AG04450 (cell line): ENCODE measurements around the gene MAPK8IP3. TPM values are rescaled to one million over a fixed set of nuclear protein-coding genes. Genes with fewer than 3 reads are reported as not detected.

Experiments used
- CTCF ChIA-PET: fragments of 300-600, 350-600 bp; formaldehyde crosslinking; extraction: SDS; loops from one replicate; lab custom pipeline; 2022; ENCODE audit warnings: antibody characterized with exemption, inconsistent platforms; lab: Charles Lee
- POLR2A ChIA-PET: fragments of 350-600 bp; formaldehyde crosslinking; extraction: SDS; loops from one replicate; lab custom pipeline; 2021; ENCODE audit warnings: antibody characterized with exemption, inconsistent platforms; lab: Yijun Ruan, JAX
- DNase-seq: peaks from one replicate; pipeline ENCODE4 v3.0.0-alpha.2; 2011; ENCODE audit warnings: low read depth, low spot score
- H3K27ac ChIP-seq: one replicate; pipeline ENCODE4 v1.5.1; 2012; ENCODE audit warnings: low read depth, low read length, control low read depth
- H3K27me3 ChIP-seq: one replicate; pipeline ENCODE4 v1.6.0; 2012; ENCODE audit warnings: low read length; ENCODE audit not compliant: control insufficient read depth, insufficient read depth
- H3K4me3 ChIP-seq: 2 replicates; pipeline ENCODE4 v1.5.1; 2011; ENCODE audit warnings: mild to moderate bottlenecking, low read depth, low read length, control low read depth
- H3K9me3 ChIP-seq: 2 replicates; pipeline ENCODE4 v1.5.1; 2012; ENCODE audit warnings: low read length; ENCODE audit not compliant: control insufficient read depth, insufficient read depth
- CTCF ChIP-seq: IDR thresholded peaks from 2 replicates; pipeline ENCODE4 v1.5.1; 2011; ENCODE audit warnings: low read depth, low read length, control low read depth, inconsistent platforms
- polyA plus RNA-seq: library from polyadenylated mRNA; depleted of rRNA; stranded (reverse); fragments of >200 nt; gene quantifications from 2 replicates; pipeline ENCODE4 v1.2.3, GENCODE V29; 2011

Gene MAPK8IP3
- polyA plus RNA-seq, 1 experiment = 11.8 TPM

GRCh38 chr16:1776672-1776955 lies 70.6 kb downstream of the MAPK8IP3 start:
- ChIA-PET CTCF (interaction anchor here (0.7 kb wide), 1 partner anchor 47 kb away, joined by 4 read pairs; no protein-coding TSS in a partner anchor), POLR2A (no interaction called here)
- Histone ChIP-seq H3K27ac (no peak overlapping the region), H3K4me3 (no peak overlapping the region), H3K27me3 (no peaks in the 10 kb centered on the region), H3K9me3 (no peaks in the 10 kb centered on the region; the same call in 1 of the 2 replicates)
- TF ChIP-seq CTCF = no peak
- DNase-seq = no peak

- Histone ChIP-seq H3K9me3 (no peaks in the 10 kb centered on the region; the same call in 1 of the 2 replicates), H3K27ac (no peak overlapping the region), H3K4me3 (no peak overlapping the region), H3K27me3 (no peaks in the 10 kb centered on the region)
- no peak for DNase-seq
- ChIA-PET CTCF (interaction anchor here (0.7 kb wide), 1 partner anchor 46 kb away, joined by 4 read pairs; no protein-coding TSS in a partner anchor), POLR2A (no interaction called here)
- no peak for TF ChIP-seq CTCF
Observed at GRCh38 chr16:1776991-1777374, 71.0 kb downstream of the MAPK8IP3 start.

- CTCF ChIA-PET = no interaction called here
- no peak for DNase-seq
- Histone ChIP-seq H3K27me3 (no peaks in the 10 kb centered on the region), H3K9me3 (no peaks in the 10 kb centered on the region; the same call in 1 of the 2 replicates), H3K4me3 (no peak overlapping the region), H3K27ac (no peak overlapping the region)
- POLR2A ChIA-PET = interaction anchor here (0.6 kb wide), 1 partner anchor 332 kb away, joined by 3 read pairs; no protein-coding TSS in a partner anchor
- TF ChIP-seq CTCF = no peak
Observed at GRCh38 chr16:1777375-1778199, 71.6 kb downstream of the MAPK8IP3 start.

GRCh38 chr16:1778200-1779179 lies 72.5 kb downstream of the MAPK8IP3 start:
- ChIA-PET POLR2A (no interaction called here), CTCF (no interaction called here)
- no peak for TF ChIP-seq CTCF

More at GRCh38 chr16:1778200-1779179, 72.5 kb downstream of the MAPK8IP3 start:
- no peak overlapping the region for H3K27ac ChIP-seq
- H3K4me3 ChIP-seq = no peak overlapping the region
- H3K9me3 ChIP-seq = no peaks in the 10 kb centered on the region; the same call in 1 of the 2 replicates
- no peak for DNase-seq
- no peaks in the 10 kb centered on the region for H3K27me3 ChIP-seq
